Measurements from ENCODE around the gene PACS1.

The PACS1 gene

GRCh38 chr11:66293352-66293751 is 223.3 kb downstream of the PACS1 start:
- DNase-seq: no peak

DNA sequence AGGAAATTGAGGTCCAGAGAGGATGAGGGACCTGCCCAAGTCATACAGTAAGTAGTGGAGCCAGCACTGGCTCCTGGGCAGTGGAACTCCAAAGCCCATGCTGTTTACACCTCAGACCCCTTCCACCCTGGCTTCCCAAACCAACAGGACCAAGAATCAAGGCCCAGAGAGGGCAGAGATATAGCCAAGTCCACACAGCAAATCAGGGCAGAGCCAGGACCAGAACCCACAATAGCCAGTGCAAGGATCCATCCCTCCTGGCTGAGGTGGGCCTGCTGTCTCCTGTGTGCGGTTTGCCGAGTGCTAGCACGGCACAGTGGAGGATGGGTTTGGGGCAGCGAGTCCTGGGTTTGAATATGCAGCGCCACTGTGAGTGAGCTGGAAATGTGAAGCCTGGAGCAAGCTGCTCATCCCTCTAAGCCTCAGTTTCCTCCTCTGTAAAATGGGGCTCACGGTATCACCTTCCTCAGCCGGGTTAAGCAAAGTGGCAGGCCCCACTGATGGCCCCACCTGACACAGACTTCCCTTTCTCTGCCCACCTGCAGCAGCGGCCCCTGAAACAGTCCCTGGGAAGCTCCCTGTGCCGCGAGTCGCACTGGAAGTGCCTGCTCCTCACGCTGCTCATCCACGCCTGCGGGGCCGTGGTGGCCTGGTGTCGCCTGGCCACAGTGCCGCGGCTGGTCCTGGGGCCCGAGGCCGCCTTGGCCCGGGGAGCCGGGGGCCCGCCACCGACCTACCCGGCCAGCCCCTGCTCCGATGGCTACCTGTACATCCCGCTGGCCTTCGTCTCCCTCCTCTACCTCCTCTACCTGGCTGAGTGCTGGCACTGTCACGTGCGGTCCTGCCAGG is 223.9 kb downstream of the PACS1 start:
- no peak for DNase-seq
